HepG2 (cell line): Measurements from ENCODE around the gene NUDT3. TPM values are rescaled to one million over a fixed set of nuclear protein-coding genes. Genes with fewer than 3 reads are reported as not detected.

Source experiments
- ATF4 ChIP-seq, 2 experiments: fragments of 450-650 bp in 1 of 2; sonication (generic) in 1 of 2; formaldehyde crosslinking; IDR thresholded peaks; 2 replicates each; pipeline versions ENCODE4 v1.5.0 to v1.8.0; 2020 to 2022; ENCODE audit warnings: mild to moderate bottlenecking in 1 of 2, missing genetic modification reagents in 1 of 2
- CEBPB ChIP-seq: IDR thresholded peaks from 2 replicates; pipeline ENCODE4 v1.6.1; 2011; ENCODE audit warnings: low read depth, low read length, improper control_type of control experiment, borderline replicate concordance
- GTF3A ChIP-seq: sonication (generic); formaldehyde crosslinking; conservative IDR thresholded peaks from 2 replicates; pipeline ENCODE4 v1.4.0; 2020; ENCODE audit warnings: mild to moderate bottlenecking, missing genetic modification reagents
- HDAC1 ChIP-seq: sonication (generic); formaldehyde crosslinking; IDR thresholded peaks from 2 replicates; pipeline ENCODE4 v1.5.1; 2020; ENCODE audit warnings: mild to moderate bottlenecking, missing genetic modification reagents
- IRF2 ChIP-seq: IDR thresholded peaks from 2 replicates; pipeline ENCODE4 v1.6.1; 2018; ENCODE audit warnings: missing genetic modification reagents, missing compliant biosample characterization
- KDM5A ChIP-seq: fragments of 200-600 bp; sonication (generic); IDR thresholded peaks from 2 replicates; pipeline ENCODE4 v1.7.0; 2018; ENCODE audit warnings: antibody characterized with exemption, mild to moderate bottlenecking, low read length, borderline replicate concordance
- LCORL ChIP-seq, 2 experiments: fragments of 450-650 bp in 1 of 2; sonication (generic) in 1 of 2; formaldehyde crosslinking in 1 of 2; IDR thresholded peaks; 2 replicates each; pipeline versions ENCODE4 v1.5.0 to v1.6.1; 2017 to 2020; ENCODE audit warnings: antibody characterized with exemption in 1 of 2, missing genetic modification reagents in 1 of 2
- MAX ChIP-seq: IDR thresholded peaks from 2 replicates; pipeline ENCODE4 v1.6.1; 2012; ENCODE audit warnings: inconsistent platforms
- NR1H2 ChIP-seq: sonication (generic); formaldehyde crosslinking; IDR thresholded peaks from 2 replicates; pipeline ENCODE4 v1.8.1; 2022; ENCODE audit warnings: low read depth, missing genetic modification reagents, borderline replicate concordance
- POLR2AphosphoS2 ChIP-seq: IDR thresholded peaks from 2 replicates; pipeline ENCODE4 v1.6.1; 2011; ENCODE audit warnings: low read depth, low read length, improper control_type of control experiment
- PRMT3 ChIP-seq: sonication (generic); formaldehyde crosslinking; IDR thresholded peaks from 2 replicates; pipeline ENCODE4 v1.8.1; 2022; ENCODE audit warnings: low read depth, mild to moderate bottlenecking, moderate library complexity, missing genetic modification reagents, borderline replicate concordance
- TAF1 ChIP-seq: sonication (generic); formaldehyde crosslinking; IDR thresholded peaks from 2 replicates; pipeline ENCODE4 v1.4.0; 2020; ENCODE audit warnings: missing genetic modification reagents
- XBP1 ChIP-seq: sonication (generic); formaldehyde crosslinking; IDR thresholded peaks from 2 replicates; pipeline ENCODE4 v1.5.0; 2020; ENCODE audit warnings: missing genetic modification reagents
- YEATS4 ChIP-seq: sonication (generic); formaldehyde crosslinking; IDR thresholded peaks from 2 replicates; pipeline ENCODE4 v1.4.0; 2020; ENCODE audit warnings: missing genetic modification reagents, borderline replicate concordance
- ZBTB20 ChIP-seq: sonication (generic); formaldehyde crosslinking; IDR thresholded peaks from 2 replicates; pipeline ENCODE4 v1.8.1; 2023; ENCODE audit warnings: missing genetic modification reagents, low read depth, mild to moderate bottlenecking, borderline replicate concordance
- ZBTB7B ChIP-seq: sonication (generic); formaldehyde crosslinking; IDR thresholded peaks from 2 replicates; pipeline ENCODE4 v1.4.0; 2020; ENCODE audit warnings: missing genetic modification reagents
- ZNF280D ChIP-seq: sonication (generic); formaldehyde crosslinking; IDR thresholded peaks from 2 replicates; pipeline ENCODE4 v1.5.1; 2020; ENCODE audit warnings: mild to moderate bottlenecking, missing genetic modification reagents
- ZNF431 ChIP-seq: sonication (generic); formaldehyde crosslinking; IDR thresholded peaks from 2 replicates; pipeline ENCODE4 v1.9.0; 2022; ENCODE audit warnings: missing genetic modification reagents, low read depth, mild to moderate bottlenecking, borderline replicate concordance
- ZNF563 ChIP-seq: sonication (generic); formaldehyde crosslinking; IDR thresholded peaks from 2 replicates; pipeline ENCODE4 v1.8.0; 2022; ENCODE audit warnings: mild to moderate bottlenecking, moderate library complexity, missing genetic modification reagents
- ZNF747 ChIP-seq: sonication (generic); formaldehyde crosslinking; IDR thresholded peaks from 2 replicates; pipeline ENCODE4 v1.8.1; 2023; ENCODE audit warnings: missing genetic modification reagents, mild to moderate bottlenecking, borderline replicate concordance
- ZNF75D ChIP-seq: sonication (generic); formaldehyde crosslinking; IDR thresholded peaks from 2 replicates; pipeline ENCODE4 v1.8.1; 2023; ENCODE audit warnings: missing genetic modification reagents, mild to moderate bottlenecking, borderline replicate concordance
- ZNF761 ChIP-seq: sonication (generic); formaldehyde crosslinking; conservative IDR thresholded peaks from 2 replicates; pipeline ENCODE4 v1.4.0; 2020; ENCODE audit warnings: mild to moderate bottlenecking, missing genetic modification reagents
- ZNF768 ChIP-seq: sonication (generic); formaldehyde crosslinking; IDR thresholded peaks from 2 replicates; pipeline ENCODE4 v1.4.0; 2020; ENCODE audit warnings: missing genetic modification reagents
- ZNF800 ChIP-seq: sonication (generic); formaldehyde crosslinking; IDR thresholded peaks from 2 replicates; pipeline ENCODE4 v1.4.0; 2020; ENCODE audit warnings: missing genetic modification reagents
- polyA plus RNA-seq, 8 experiments: library from polyadenylated mRNA; depleted of rRNA in 3 of 8; stranded (reverse) in 7 of 8; unstranded in 1 of 8; fragments of >200 nt; fragmentation: Illumina TruSeq in 4 of 8; extraction: Trizol in 4 of 8; gene quantifications; 2 replicates each; pipeline versions ENCODE4 v1.2.1 to v1.2.3, GENCODE V29; 2011 to 2016; ENCODE audit warnings: low read depth in 4 of 8, missing spikeins in 1 of 8, mixed read lengths in 1 of 8; ENCODE audit not compliant: insufficient read depth in 1 of 8
- total RNA-seq, 5 experiments: library from RNA; depleted of rRNA; stranded (reverse); fragments of >200 nt; fragmentation: Illumina TruSeq; extraction: Trizol; gene quantifications; 2 replicates each; pipeline ENCODE4 v1.2.3, GENCODE V29; 2016; ENCODE audit warnings: low read depth in 1 of 5

NUDT3 gene
- total and polyA plus RNA-seq, 2 of the 13 experiments (the other 11 are each of a cell fraction or from before 2014, with no cell fraction given) = 20.2 to 20.6 TPM

- peak; percentile 82; the same call in 1 of the 2 replicates for TF ChIP-seq IRF2
- peak; percentile 95 for TF ChIP-seq HDAC1
- peak; percentile 69; the same call in 1 of the 2 replicates for TF ChIP-seq ZNF768
- TF ChIP-seq ATF4 (CRISPR knock-in tag; IDR thresholded peaks at IDR 0.05) = no peak
- TF ChIP-seq ZNF431 = peak; percentile 76; the same call in 1 of the 2 replicates
- no peak for TF ChIP-seq XBP1 (CRISPR knock-in tag)
- TF ChIP-seq LCORL (IDR thresholded peaks at IDR 0.05) = no peak
- TF ChIP-seq LCORL (CRISPR knock-in tag; IDR thresholded peaks at IDR 0.05) = peak; percentile 76
- no peak for TF ChIP-seq POLR2AphosphoS2
- TF ChIP-seq ZNF280D (CRISPR knock-in tag) = peak; percentile 89; the same call in 1 of the 2 replicates
- no peak for TF ChIP-seq GTF3A
- TF ChIP-seq ZNF800 (CRISPR knock-in tag) = peak; percentile 97
- TF ChIP-seq TAF1 (CRISPR knock-in tag) = peak; percentile 51
- peak; percentile 71 for TF ChIP-seq ZBTB20 (CRISPR knock-in tag)
- TF ChIP-seq ZNF761 = no peak
- peak; percentile 67; the same call in 1 of the 2 replicates for TF ChIP-seq ZNF747 (CRISPR knock-in tag)
- TF ChIP-seq PRMT3 (CRISPR knock-in tag) = peak; percentile 69; the same call in 1 of the 2 replicates
- TF ChIP-seq ZNF75D (CRISPR knock-in tag) = no peak
- TF ChIP-seq ZBTB7B (CRISPR knock-in tag) = peak; percentile 93
- TF ChIP-seq MAX = peak; percentile 56
- no peak for TF ChIP-seq NR1H2 (CRISPR knock-in tag)
- TF ChIP-seq YEATS4 (CRISPR knock-in tag) = peak; percentile 71
- no peak for TF ChIP-seq CEBPB
- peak; percentile 13; the same call in 1 of the 2 replicates for TF ChIP-seq ZNF563
- TF ChIP-seq KDM5A = no peak
Observed at GRCh38 chr6:34392497-34393190, at the start of gene NUDT3 (continued).
